K562 treated with DMSO at 1 percent for 24 hours (cell line): Measurements from ENCODE around the gene TADA2A. TPM values are rescaled to one million over a fixed set of nuclear protein-coding genes. Genes with fewer than 3 reads are reported as not detected.

Experiments used
- total RNA-seq: library from RNA; unstranded; fragments of 300-600 nt; gene quantifications from 2 replicates; pipeline ENCODE4 v1.2.3, GENCODE V29; 2022; ENCODE audit warnings: low read depth; ENCODE audit not compliant: insufficient read depth

TADA2A gene, protein sequence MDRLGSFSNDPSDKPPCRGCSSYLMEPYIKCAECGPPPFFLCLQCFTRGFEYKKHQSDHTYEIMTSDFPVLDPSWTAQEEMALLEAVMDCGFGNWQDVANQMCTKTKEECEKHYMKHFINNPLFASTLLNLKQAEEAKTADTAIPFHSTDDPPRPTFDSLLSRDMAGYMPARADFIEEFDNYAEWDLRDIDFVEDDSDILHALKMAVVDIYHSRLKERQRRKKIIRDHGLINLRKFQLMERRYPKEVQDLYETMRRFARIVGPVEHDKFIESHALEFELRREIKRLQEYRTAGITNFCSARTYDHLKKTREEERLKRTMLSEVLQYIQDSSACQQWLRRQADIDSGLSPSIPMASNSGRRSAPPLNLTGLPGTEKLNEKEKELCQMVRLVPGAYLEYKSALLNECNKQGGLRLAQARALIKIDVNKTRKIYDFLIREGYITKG
- total RNA-seq = 4.8 and 7.4 TPM in 2 replicates

DNA sequence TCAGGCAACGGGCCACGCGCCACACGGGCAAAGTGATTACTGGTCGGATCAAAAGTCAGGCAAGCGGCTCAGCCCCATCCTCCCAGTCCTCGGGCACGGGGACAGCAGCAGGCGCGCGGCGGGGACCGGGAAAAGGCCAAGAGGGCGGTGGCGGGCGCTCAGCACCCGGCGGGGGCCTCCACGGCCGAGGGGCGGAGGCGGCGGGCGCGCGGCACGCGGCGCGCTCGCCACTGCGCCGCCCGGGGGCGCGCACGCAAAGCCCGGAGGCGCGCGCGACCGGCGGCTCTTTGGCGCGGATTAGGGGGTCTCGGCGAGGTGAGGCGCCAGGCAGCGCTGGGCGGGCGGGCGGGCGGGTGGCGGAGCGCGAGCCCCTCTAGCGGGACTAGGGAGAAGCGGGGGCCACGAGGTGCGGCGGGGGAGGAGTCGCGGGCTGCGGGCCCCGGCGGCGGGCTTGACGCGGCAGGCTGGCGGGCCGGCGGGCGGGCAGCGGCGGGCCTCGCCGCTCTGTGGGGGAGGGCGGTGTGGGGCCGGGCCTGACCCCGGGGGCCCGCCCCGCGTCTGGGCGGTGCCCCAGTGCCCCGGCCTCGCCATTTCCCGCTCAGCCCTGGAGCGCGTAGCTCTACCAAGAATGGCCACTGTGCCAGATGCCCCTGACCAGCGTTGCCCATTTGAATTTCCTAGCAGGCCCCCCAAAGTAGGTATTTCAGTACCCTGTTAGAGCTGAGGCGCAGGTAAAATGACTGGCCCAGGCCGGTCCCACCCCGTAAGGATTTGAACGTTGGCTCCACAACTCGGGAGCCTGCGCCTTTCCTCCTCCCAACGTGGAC, at the start of gene TADA2A, which contains the start of gene ACACA:
Gene TADA2A, plus strand, starts transcription at position 252 of the 827 bp plus-strand sequence. CDS start 4,480 bp downstream, outside the sequence.
Gene ACACA, minus strand, starts transcription at position 202 of the 827 bp plus-strand sequence. CDS start 537 bp downstream, outside the sequence.

GRCh38 chr17:37375706-37376105, 31.0 kb upstream of the TADA2A start, which contains the start of gene C17orf78:
TSS of gene C17orf78 (plus strand) at chr17:37375985. CDS start at chr17:37376093, 108 bp downstream.

DNA sequence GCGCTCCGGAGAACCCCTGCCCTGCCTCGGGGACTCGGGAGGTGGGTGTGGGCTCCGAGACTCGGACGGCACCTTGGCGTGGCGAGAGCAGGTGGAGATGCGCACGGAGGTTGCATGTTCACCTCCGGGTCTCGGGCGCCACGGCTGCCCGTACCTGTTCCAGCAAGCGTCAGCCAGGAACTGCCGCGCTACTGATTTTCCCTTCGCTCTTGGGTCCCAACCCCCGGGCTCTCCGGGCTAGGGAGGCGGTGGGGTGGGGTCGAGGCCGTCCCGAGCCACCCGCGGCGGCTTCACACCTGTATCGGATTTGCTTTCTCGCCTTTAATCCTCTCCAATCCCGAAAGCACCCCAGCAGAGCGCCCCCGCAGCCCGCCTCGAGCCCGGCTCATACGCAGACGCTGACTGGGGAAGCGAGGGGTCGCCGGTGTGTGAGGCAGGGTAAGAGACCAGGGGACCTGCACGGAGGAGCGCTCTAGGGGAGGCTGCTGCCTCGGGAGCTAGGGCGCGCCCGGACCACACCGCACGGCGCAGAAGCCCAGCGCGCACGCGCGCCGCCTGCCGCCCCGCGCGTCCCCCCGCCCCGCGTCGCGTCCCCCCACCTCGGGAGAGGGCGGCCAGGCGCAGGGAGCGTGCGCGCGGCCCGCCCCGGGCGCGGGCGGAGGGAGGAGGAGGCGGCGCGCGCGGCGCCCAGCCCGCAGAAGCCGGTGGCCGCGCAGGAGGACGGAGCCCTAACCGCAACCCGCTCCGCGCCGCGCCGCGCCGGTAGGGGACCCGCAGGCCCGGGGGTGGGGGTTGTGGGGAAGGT, 82.7 kb downstream of the TADA2A start, which contains the start of gene DUSP14:
Gene DUSP14, plus strand, starts transcription at position 695 of the 805 bp plus-strand sequence. CDS start 22,382 bp downstream, outside the sequence.

Other genes with a start within 250 kb of the TADA2A start
- not detected in 2 replicates for gene C17orf78, start 30.9 kb upstream of the TADA2A start, total RNA-seq
- 29.8 and 32.4 TPM in 2 replicates for gene ACACA, start 50 bp upstream of the TADA2A start, total RNA-seq
- gene DUSP14, start 83.0 kb downstream of the TADA2A start, total RNA-seq = 36.3 and 38.5 TPM in 2 replicates
- gene SYNRG, start 202.5 kb downstream of the TADA2A start, total RNA-seq = 16.4 and 23.4 TPM in 2 replicates
- gene DDX52, start 236.6 kb downstream of the TADA2A start, total RNA-seq = 8.7 and 9.2 TPM in 2 replicates